ENCODE data around the gene COP1.

COP1 gene

GRCh38 chr1:175906370-175906769 is 300.7 kb downstream of the COP1 start:
- Histone ChIP-seq H3K36me3 (no peaks in the 10 kb centered on the region), H3K4me3 (ENCODE audit: low read depth, low read length) (no peak overlapping the region), H3K27me3 (ENCODE audit: insufficient read depth, low read depth, severe bottlenecking) (no peaks in the 10 kb centered on the region), H3K27ac (no peak overlapping the region), H3K9me3 (ENCODE audit: severe bottlenecking) (no peaks in the 10 kb centered on the region)
- TF ChIP-seq CTCF (IDR thresholded peaks at IDR 0.05; ENCODE audit: low read depth, low read length): no peak
- DNase-seq: no peak

GRCh38 chr1:175904808-175905207 is 302.3 kb downstream of the COP1 start:
- Histone ChIP-seq H3K27ac (no peak overlapping the region), H3K9me3 (ENCODE audit: severe bottlenecking) (no peaks in the 10 kb centered on the region), H3K36me3 (no peaks in the 10 kb centered on the region), H3K4me3 (ENCODE audit: low read depth, low read length) (no peak overlapping the region), H3K27me3 (ENCODE audit: insufficient read depth, low read depth, severe bottlenecking) (no peaks in the 10 kb centered on the region)
- TF ChIP-seq CTCF (IDR thresholded peaks at IDR 0.05; ENCODE audit: low read depth, low read length): no peak
- no peak for DNase-seq

GRCh38 chr1:175902281-175902680 is 304.8 kb downstream of the COP1 start:
- Histone ChIP-seq H3K4me3 (ENCODE audit: low read depth, low read length) (no peak overlapping the region), H3K9me3 (ENCODE audit: severe bottlenecking) (no peaks in the 10 kb centered on the region), H3K27ac (no peak overlapping the region), H3K36me3 (no peaks in the 10 kb centered on the region), H3K27me3 (ENCODE audit: insufficient read depth, low read depth, severe bottlenecking) (no peaks in the 10 kb centered on the region)
- DNase-seq: no peak
- no peak for TF ChIP-seq CTCF (IDR thresholded peaks at IDR 0.05; ENCODE audit: low read depth, low read length)

- Histone ChIP-seq H3K9me3 (ENCODE audit: severe bottlenecking) (no peaks in the 10 kb centered on the region), H3K4me3 (ENCODE audit: low read depth, low read length) (no peak overlapping the region), H3K27ac (no peak overlapping the region), H3K36me3 (no peaks in the 10 kb centered on the region), H3K27me3 (ENCODE audit: insufficient read depth, low read depth, severe bottlenecking) (no peaks in the 10 kb centered on the region)
- DNase-seq: no peak
- no peak for TF ChIP-seq CTCF (IDR thresholded peaks at IDR 0.05; ENCODE audit: low read depth, low read length)
Measured at GRCh38 chr1:175901076-175901836, 305.8 kb downstream of the COP1 start.

GRCh38 chr1:175900171-175900570 is 306.9 kb downstream of the COP1 start:
- TF ChIP-seq CTCF (IDR thresholded peaks at IDR 0.05; ENCODE audit: low read depth, low read length): no peak
- no peak for DNase-seq
- Histone ChIP-seq H3K27me3 (ENCODE audit: insufficient read depth, low read depth, severe bottlenecking) (no peaks in the 10 kb centered on the region), H3K27ac (no peak overlapping the region), H3K9me3 (ENCODE audit: severe bottlenecking) (no peaks in the 10 kb centered on the region), H3K36me3 (no peaks in the 10 kb centered on the region), H3K4me3 (ENCODE audit: low read depth, low read length) (no peak overlapping the region)

- H3K4me3 ChIP-seq (ENCODE audit: low read depth, low read length): no peak overlapping the region
- H3K9me3 ChIP-seq (ENCODE audit: severe bottlenecking): no peaks in the 10 kb centered on the region
- H3K27me3 ChIP-seq (ENCODE audit: insufficient read depth, low read depth, severe bottlenecking): no peaks in the 10 kb centered on the region
- no peak overlapping the region for H3K27ac ChIP-seq
- H3K36me3 ChIP-seq: no peaks in the 10 kb centered on the region
- no peak for DNase-seq
- TF ChIP-seq CTCF (IDR thresholded peaks at IDR 0.05; ENCODE audit: low read depth, low read length): no peak
Measured at GRCh38 chr1:175895966-175896365, 311.1 kb downstream of the COP1 start.
